ENCODE data around the gene CLMN.

The CLMN gene

GRCh38 chr14:95305940-95306339, 13.8 kb downstream of the CLMN start:
- DNase-seq (ENCODE audit: low read depth in 2 of 2), result no peak
- H3K4me3 ChIP-seq (replicated peaks in 1 of 2; ENCODE audit: low read depth in 2 of 2, low read length in 2 of 2), result no peak overlapping the region
- no peak for TF ChIP-seq CTCF (IDR thresholded peaks at IDR 0.05; ENCODE audit: low read depth, low read length)

- H3K4me3 ChIP-seq (replicated peaks in 1 of 2; ENCODE audit: low read depth in 2 of 2, low read length in 2 of 2), result no peak overlapping the region
- no peak for DNase-seq (ENCODE audit: low read depth in 2 of 2)
- no peak for TF ChIP-seq CTCF (IDR thresholded peaks at IDR 0.05; ENCODE audit: low read depth, low read length)
Measured at GRCh38 chr14:95305145-95305544, 14.6 kb downstream of the CLMN start.

- TF ChIP-seq CTCF (IDR thresholded peaks at IDR 0.05; ENCODE audit: low read depth, low read length), result no peak
Measured at GRCh38 chr14:95304342-95304741, 15.4 kb downstream of the CLMN start.

GRCh38 chr14:95303552-95303951, 16.2 kb downstream of the CLMN start:
- no peak for DNase-seq (ENCODE audit: low read depth in 2 of 2)
- H3K4me3 ChIP-seq (replicated peaks in 1 of 2; ENCODE audit: low read depth in 2 of 2, low read length in 2 of 2), result no peak overlapping the region
- no peak for TF ChIP-seq CTCF (IDR thresholded peaks at IDR 0.05; ENCODE audit: low read depth, low read length)

More at GRCh38 chr14:95304342-95304741, 15.4 kb downstream of the CLMN start:
- H3K4me3 ChIP-seq (replicated peaks in 1 of 2; ENCODE audit: low read depth in 2 of 2, low read length in 2 of 2), result no peak overlapping the region
- DNase-seq (ENCODE audit: low read depth in 2 of 2), result no peak

- DNase-seq (ENCODE audit: low read depth in 2 of 2), result no peak
- no peak for TF ChIP-seq CTCF (IDR thresholded peaks at IDR 0.05; ENCODE audit: low read depth, low read length)
- H3K4me3 ChIP-seq (replicated peaks in 1 of 2; ENCODE audit: low read depth in 2 of 2, low read length in 2 of 2), result no peak overlapping the region
Measured at GRCh38 chr14:95302667-95303506, 16.8 kb downstream of the CLMN start.

- H3K4me3 ChIP-seq (replicated peaks in 1 of 2; ENCODE audit: low read depth in 2 of 2, low read length in 2 of 2), result no peak overlapping the region
- TF ChIP-seq CTCF (IDR thresholded peaks at IDR 0.05; ENCODE audit: low read depth, low read length), result no peak
- no peak for DNase-seq (ENCODE audit: low read depth in 2 of 2)
Measured at GRCh38 chr14:95301527-95302187, 18.1 kb downstream of the CLMN start.

Data from cardiac fibroblast (primary cell).